IPS-15b (cell line): Measurements from ENCODE around the gene ZDHHC19.

ENCODE experiments used
- H3K27me3 ChIP-seq: one replicate; pipeline ENCODE4 v1.6.1; 2013; ENCODE audit warnings: low read length; ENCODE audit not compliant: control insufficient read depth, insufficient read depth
- H3K36me3 ChIP-seq: one replicate; pipeline ENCODE4 v1.6.1; 2013; ENCODE audit warnings: low read length; ENCODE audit not compliant: control insufficient read depth, insufficient read depth
- H3K4me1 ChIP-seq: one replicate; pipeline ENCODE4 v1.6.1; 2013; ENCODE audit warnings: mild to moderate bottlenecking, low read length; ENCODE audit not compliant: control insufficient read depth, insufficient read depth
- H3K4me3 ChIP-seq: one replicate; pipeline ENCODE4 v1.5.1; 2013; ENCODE audit warnings: low read depth, low read length
- H3K9ac ChIP-seq: one replicate; pipeline ENCODE4 v1.6.1; 2013; ENCODE audit warnings: low read depth, mild to moderate bottlenecking, low read length
- H3K9me3 ChIP-seq: one replicate; pipeline ENCODE4 v1.6.1; 2013; ENCODE audit warnings: mild to moderate bottlenecking, low read length; ENCODE audit not compliant: control insufficient read depth, insufficient read depth

ZDHHC19 gene

GRCh38 chr3:196237203-196237602 is 26.0 kb upstream of the ZDHHC19 start:
- Histone ChIP-seq H3K36me3 (peaks cover 13% of the 10 kb centered on the region), H3K4me1 (no peaks in the 10 kb centered on the region), H3K9ac (no peak overlapping the region), H3K4me3 (no peak overlapping the region), H3K27me3 (no peaks in the 10 kb centered on the region), H3K9me3 (no peaks in the 10 kb centered on the region)

GRCh38 chr3:196236223-196236622 is 25.0 kb upstream of the ZDHHC19 start:
- Histone ChIP-seq H3K4me1 (no peaks in the 10 kb centered on the region), H3K36me3 (peaks cover 8% of the 10 kb centered on the region), H3K9ac (no peak overlapping the region), H3K9me3 (no peaks in the 10 kb centered on the region), H3K27me3 (no peaks in the 10 kb centered on the region), H3K4me3 (no peak overlapping the region)

GRCh38 chr3:196235452-196236122 is 24.4 kb upstream of the ZDHHC19 start:
- Histone ChIP-seq H3K4me3 (no peak overlapping the region), H3K9me3 (no peaks in the 10 kb centered on the region), H3K9ac (no peak overlapping the region), H3K27me3 (no peaks in the 10 kb centered on the region), H3K4me1 (no peaks in the 10 kb centered on the region), H3K36me3 (peaks cover 8% of the 10 kb centered on the region)

- no peaks in the 10 kb centered on the region for H3K9me3 ChIP-seq
- H3K27me3 ChIP-seq = no peaks in the 10 kb centered on the region
- no peaks in the 10 kb centered on the region for H3K4me1 ChIP-seq
- no peak overlapping the region for H3K4me3 ChIP-seq
- no peak overlapping the region for H3K9ac ChIP-seq
- H3K36me3 ChIP-seq = peaks cover 2% of the 10 kb centered on the region
Observed at GRCh38 chr3:196232882-196233251, 21.7 kb upstream of the ZDHHC19 start.

GRCh38 chr3:196232154-196232881 is 21.1 kb upstream of the ZDHHC19 start:
- Histone ChIP-seq H3K36me3 (peaks cover 2% of the 10 kb centered on the region), H3K9ac (no peak overlapping the region), H3K4me1 (peaks cover under 1% of the 10 kb centered on the region)

GRCh38 chr3:196227629-196228493 is 16.7 kb upstream of the ZDHHC19 start:
- H3K9me3 ChIP-seq = no peaks in the 10 kb centered on the region
- peaks cover 2% of the 10 kb centered on the region for H3K4me1 ChIP-seq
- H3K9ac ChIP-seq = no peak overlapping the region
- H3K4me3 ChIP-seq = no peak overlapping the region
- H3K27me3 ChIP-seq = no peaks in the 10 kb centered on the region
- H3K36me3 ChIP-seq = peaks cover 4% of the 10 kb centered on the region

More at GRCh38 chr3:196232154-196232881, 21.1 kb upstream of the ZDHHC19 start:
- H3K4me3 ChIP-seq = no peak overlapping the region
- no peaks in the 10 kb centered on the region for H3K9me3 ChIP-seq
- no peaks in the 10 kb centered on the region for H3K27me3 ChIP-seq

- peaks cover 4% of the 10 kb centered on the region for H3K36me3 ChIP-seq
- H3K27me3 ChIP-seq = no peaks in the 10 kb centered on the region
- H3K4me1 ChIP-seq = peaks cover 2% of the 10 kb centered on the region
- H3K4me3 ChIP-seq = no peak overlapping the region
- H3K9ac ChIP-seq = no peak overlapping the region
- no peaks in the 10 kb centered on the region for H3K9me3 ChIP-seq
Observed at GRCh38 chr3:196227121-196227561, 15.9 kb upstream of the ZDHHC19 start.

- Histone ChIP-seq H3K4me1 (peaks cover 2% of the 10 kb centered on the region), H3K4me3 (no peak overlapping the region), H3K27me3 (no peaks in the 10 kb centered on the region), H3K36me3 (peaks cover 4% of the 10 kb centered on the region), H3K9ac (no peak overlapping the region), H3K9me3 (no peaks in the 10 kb centered on the region)
Observed at GRCh38 chr3:196225763-196226364, 14.7 kb upstream of the ZDHHC19 start.

GRCh38 chr3:196225086-196225485 is 13.9 kb upstream of the ZDHHC19 start:
- no peak overlapping the region for H3K4me3 ChIP-seq
- no peaks in the 10 kb centered on the region for H3K27me3 ChIP-seq
- peaks cover 2% of the 10 kb centered on the region for H3K4me1 ChIP-seq
- peaks cover 4% of the 10 kb centered on the region for H3K36me3 ChIP-seq
- H3K9ac ChIP-seq = no peak overlapping the region
- no peaks in the 10 kb centered on the region for H3K9me3 ChIP-seq

GRCh38 chr3:196222876-196223595 is 11.8 kb upstream of the ZDHHC19 start:
- H3K9ac ChIP-seq = no peak overlapping the region
- no peaks in the 10 kb centered on the region for H3K9me3 ChIP-seq
- H3K4me1 ChIP-seq = peaks cover 2% of the 10 kb centered on the region
- no peak overlapping the region for H3K4me3 ChIP-seq
- H3K27me3 ChIP-seq = no peaks in the 10 kb centered on the region
- H3K36me3 ChIP-seq = peaks cover 4% of the 10 kb centered on the region

GRCh38 chr3:196220991-196221390 is 9.8 kb upstream of the ZDHHC19 start:
- Histone ChIP-seq H3K4me3 (no peak overlapping the region), H3K27me3 (no peaks in the 10 kb centered on the region), H3K9ac (no peak overlapping the region), H3K9me3 (no peaks in the 10 kb centered on the region), H3K4me1 (peaks cover under 1% of the 10 kb centered on the region), H3K36me3 (no peaks in the 10 kb centered on the region)
